Natural killer cell (primary cell): ENCODE results near the gene PCK1. TPM values are rescaled to one million over a fixed set of nuclear protein-coding genes. Genes with fewer than 3 reads are reported as not detected.

Source experiments
- ATAC-seq, 3 donors: fragments of 150-1000 bp in 2 of 3; fragments of 200-7000 bp in 1 of 3; cut with Tn5 transposase; 1 replicate in 1 of 3; 2 replicates in 2 of 3; pipeline ENCODE4 v1.10.0; 2021; ENCODE audit warnings: mild to moderate bottlenecking in 2 of 3, moderate library complexity in 2 of 3
- DNase-seq, 2 donors: peaks; one replicate each; pipeline versions ENCODE4 v3.0.0 to v3.0.0-alpha.2; 2013 to 2021; ENCODE audit warnings: mixed read lengths in 1 of 2
- H3K27ac ChIP-seq: one replicate; pipeline ENCODE4 v1.5.1; 2013; ENCODE audit warnings: mild to moderate bottlenecking, low read length
- H3K27me3 ChIP-seq: one replicate; pipeline ENCODE4 v1.6.1; 2013; ENCODE audit warnings: low read length; ENCODE audit not compliant: control insufficient read depth, insufficient read depth
- H3K36me3 ChIP-seq: one replicate; pipeline ENCODE4 v1.6.1; 2013; ENCODE audit warnings: low read length; ENCODE audit not compliant: control insufficient read depth, insufficient read depth
- H3K4me1 ChIP-seq: one replicate; pipeline ENCODE4 v1.6.1; 2013; ENCODE audit warnings: low read length; ENCODE audit not compliant: control insufficient read depth, insufficient read depth
- H3K4me3 ChIP-seq: one replicate; pipeline ENCODE4 v1.5.1; 2013; ENCODE audit warnings: low read length
- H3K9me3 ChIP-seq: one replicate; pipeline ENCODE4 v1.6.1; 2013; ENCODE audit warnings: low read length; ENCODE audit not compliant: control insufficient read depth, insufficient read depth
- H3K27ac Mint-ChIP-seq, 2 donors: one replicate each; pipeline ENCODE4 v1.8.0; 2022; ENCODE audit warnings: mild to moderate bottlenecking in 2 of 2, mixed read lengths in 2 of 2, moderate library complexity in 1 of 2
- H3K27me3 Mint-ChIP-seq, 2 donors: one replicate each; pipeline ENCODE4 v1.8.0; 2022; ENCODE audit warnings: low read depth in 2 of 2, mixed read lengths in 2 of 2
- H3K36me3 Mint-ChIP-seq: one replicate; pipeline ENCODE4 v1.8.0; 2022; ENCODE audit warnings: mixed read lengths
- H3K4me1 Mint-ChIP-seq, 2 donors: one replicate each; pipeline ENCODE4 v1.8.0; 2022; ENCODE audit warnings: mixed read lengths in 2 of 2
- H3K4me3 Mint-ChIP-seq: one replicate; pipeline ENCODE4 v1.8.0; 2022; ENCODE audit warnings: mild to moderate bottlenecking, moderate library complexity, mixed read lengths
- H3K9me3 Mint-ChIP-seq, 2 donors: one replicate each; pipeline ENCODE4 v1.8.0; 2022; ENCODE audit warnings: mixed read lengths in 2 of 2
- WGBS: methylation state at CpG from one replicate; pipeline ENCODE4 v1.1.7; 2013; ENCODE audit warnings: missing lambda C conversion rate; ENCODE audit not compliant: insufficient coverage; 5-methylcytosine and 5-hydroxymethylcytosine counted together
- intact Hi-C: fragments of 100-400 bp; cut with micrococcal nuclease; formaldehyde crosslinking; loops from one replicate; pipeline ENCODE4 v1.14.2; 2022
- total RNA-seq, 4 donors: library from RNA; stranded (reverse); fragments of 120-200 nt in 1 of 4; gene quantifications; one replicate each; pipeline versions ENCODE4 v1.2.3 to v1.2.4, GENCODE V29; 2013 to 2022
- TF ChIP-seq, protein P1 (sequence below): fragments of 200-600 bp; IDR thresholded peaks from one replicate; pipeline ENCODE4 v1.8.0; 2022; ENCODE audit warnings: antibody characterized with exemption

The PCK1 gene
- total RNA-seq, 3 donors from 2014 or later (not counting 1 experiment from before 2014, with no cell fraction given), result not detected

DNA sequence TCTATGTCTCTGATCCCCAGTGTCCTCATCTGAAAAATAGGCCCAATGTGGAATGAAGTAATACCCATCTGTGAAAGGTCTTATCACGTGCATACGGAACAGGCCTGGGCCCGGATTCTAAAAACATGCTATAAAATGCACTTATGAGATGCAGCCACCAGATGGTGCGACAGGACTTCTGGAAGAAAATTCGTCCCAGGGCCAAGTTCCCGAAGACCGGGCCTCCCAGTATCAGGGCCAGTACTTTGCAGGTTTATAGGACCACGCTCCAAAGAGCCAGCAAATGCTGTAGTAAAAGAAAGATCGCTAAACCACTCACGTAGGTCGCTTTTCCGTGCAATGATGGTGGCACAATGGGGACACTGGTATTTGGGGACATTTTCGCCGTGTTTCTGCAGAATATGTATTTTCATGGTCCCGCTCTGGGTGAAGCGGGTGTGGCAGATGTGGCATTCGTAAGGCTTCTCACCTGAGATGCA lies 46.6 kb upstream of the PCK1 start:
- Histone ChIP-seq H3K36me3 (no peaks in the 10 kb centered on the region), H3K4me3 (no peak overlapping the region), H3K9me3 (no peaks in the 10 kb centered on the region), H3K27ac (no peak overlapping the region), H3K27me3 (no peaks in the 10 kb centered on the region), H3K4me1 (no peaks in the 10 kb centered on the region)
- Mint-ChIP-seq H3K36me3 (no peaks in the 10 kb centered on the region), H3K4me3 (no peak overlapping the region), H3K27ac (no peak overlapping the region), H3K4me1 (no peaks in the 10 kb centered on the region), H3K27me3 (peaks cover 11% of the 10 kb centered on the region in 2 donors), H3K9me3 (no peaks in the 10 kb centered on the region)
- intact Hi-C loops, result loop anchor here (1.0 to 5.0 kb wide), 2 partner anchors 80 to 693 kb away; no protein-coding TSS in a partner anchor
- ATAC-seq, result peak in 1 of 3 donors; percentile 52
- TF ChIP-seq, protein P1, sequence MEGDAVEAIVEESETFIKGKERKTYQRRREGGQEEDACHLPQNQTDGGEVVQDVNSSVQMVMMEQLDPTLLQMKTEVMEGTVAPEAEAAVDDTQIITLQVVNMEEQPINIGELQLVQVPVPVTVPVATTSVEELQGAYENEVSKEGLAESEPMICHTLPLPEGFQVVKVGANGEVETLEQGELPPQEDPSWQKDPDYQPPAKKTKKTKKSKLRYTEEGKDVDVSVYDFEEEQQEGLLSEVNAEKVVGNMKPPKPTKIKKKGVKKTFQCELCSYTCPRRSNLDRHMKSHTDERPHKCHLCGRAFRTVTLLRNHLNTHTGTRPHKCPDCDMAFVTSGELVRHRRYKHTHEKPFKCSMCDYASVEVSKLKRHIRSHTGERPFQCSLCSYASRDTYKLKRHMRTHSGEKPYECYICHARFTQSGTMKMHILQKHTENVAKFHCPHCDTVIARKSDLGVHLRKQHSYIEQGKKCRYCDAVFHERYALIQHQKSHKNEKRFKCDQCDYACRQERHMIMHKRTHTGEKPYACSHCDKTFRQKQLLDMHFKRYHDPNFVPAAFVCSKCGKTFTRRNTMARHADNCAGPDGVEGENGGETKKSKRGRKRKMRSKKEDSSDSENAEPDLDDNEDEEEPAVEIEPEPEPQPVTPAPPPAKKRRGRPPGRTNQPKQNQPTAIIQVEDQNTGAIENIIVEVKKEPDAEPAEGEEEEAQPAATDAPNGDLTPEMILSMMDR, result peak; percentile 36
- peak in 1 of 2 donors; percentile 61 for DNase-seq
- WGBS, result 51% methylated on average over 17 of the region's 17 CpGs

DNA sequence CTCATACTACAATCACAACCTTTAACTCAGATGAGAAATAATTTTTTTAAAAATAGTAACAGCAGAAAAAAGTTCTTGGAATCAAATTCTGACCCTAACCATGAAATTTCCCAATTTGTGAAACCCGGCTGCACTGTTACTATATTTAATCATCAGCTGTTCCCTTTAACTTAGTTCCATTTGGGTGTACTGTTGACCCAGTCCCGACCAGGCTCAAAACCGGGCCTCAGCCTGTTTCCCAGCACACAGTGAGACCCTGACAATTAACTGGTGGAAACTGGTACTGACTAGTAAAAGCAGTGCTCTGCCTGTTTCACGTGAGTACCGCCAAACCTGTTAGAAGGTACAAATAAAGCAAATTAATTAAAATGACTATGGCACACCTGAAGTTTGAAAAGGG lies 43.0 kb upstream of the PCK1 start:
- TF ChIP-seq, protein P1, result no peak
- no peaks in the 10 kb centered on the region for H3K36me3 ChIP-seq
- H3K4me3 ChIP-seq, result no peak overlapping the region
- intact Hi-C loops, result no loop called here
- DNase-seq (no peak), ATAC-seq (no peak)
- no peak overlapping the region for H3K4me3 Mint-ChIP-seq
- H3K27ac ChIP-seq, result no peak overlapping the region
- no peaks in the 10 kb centered on the region for H3K4me1 Mint-ChIP-seq
- no peaks in the 10 kb centered on the region for H3K36me3 Mint-ChIP-seq
- H3K27me3 Mint-ChIP-seq, result peaks cover 4 to 5% of the 10 kb centered on the region in 2 donors
- no peaks in the 10 kb centered on the region for H3K9me3 Mint-ChIP-seq
- no peaks in the 10 kb centered on the region for H3K4me1 ChIP-seq
- no peaks in the 10 kb centered on the region for H3K27me3 ChIP-seq
- H3K9me3 ChIP-seq, result no peaks in the 10 kb centered on the region
- 89% methylated on average over 5 of the region's 5 CpGs for WGBS
- no peak overlapping the region for H3K27ac Mint-ChIP-seq

DNA sequence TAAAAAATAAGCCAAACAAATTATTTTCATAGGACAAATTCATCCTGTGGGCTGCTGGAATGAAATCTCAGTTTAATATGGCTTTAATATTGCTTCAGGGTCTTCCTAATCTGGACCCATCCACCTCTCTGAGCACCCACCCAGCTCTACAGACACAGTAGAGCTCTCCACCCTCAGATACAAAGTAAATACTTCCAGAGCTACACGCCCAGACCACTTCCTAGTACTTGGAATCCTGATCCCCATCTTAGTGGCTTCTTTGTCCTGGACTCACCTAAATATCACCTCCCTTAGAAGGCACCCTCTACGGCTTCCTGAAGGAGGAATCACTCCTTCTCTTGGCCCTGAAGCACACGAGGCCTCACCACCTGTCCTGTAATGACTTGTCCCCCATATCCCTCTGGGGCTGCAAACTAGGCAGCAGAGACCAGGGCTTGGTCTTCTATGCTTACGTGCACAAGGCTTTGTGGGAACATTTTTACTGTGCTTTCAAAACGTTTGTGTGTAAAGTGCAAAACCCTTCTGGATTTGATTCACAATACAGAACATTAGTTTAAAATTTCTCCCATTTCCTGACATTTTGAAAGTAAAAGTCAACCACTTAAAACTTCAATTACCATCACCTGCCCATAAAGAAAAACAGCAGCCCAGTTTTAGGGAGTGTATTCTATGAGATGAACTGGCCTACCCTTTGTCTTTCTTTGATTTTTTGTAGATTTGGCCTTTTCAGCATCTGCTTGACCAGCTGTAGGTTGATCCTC lies 38.4 kb upstream of the PCK1 start:
- TF ChIP-seq, protein P1, result no peak
- Histone ChIP-seq H3K27ac (no peak overlapping the region), H3K27me3 (no peaks in the 10 kb centered on the region), H3K36me3 (no peaks in the 10 kb centered on the region), H3K4me1 (no peaks in the 10 kb centered on the region), H3K4me3 (no peak overlapping the region), H3K9me3 (no peaks in the 10 kb centered on the region)
- H3K9me3 Mint-ChIP-seq, result no peaks in the 10 kb centered on the region
- H3K4me1 Mint-ChIP-seq, result no peaks in the 10 kb centered on the region
- ATAC-seq, result no peak
- intact Hi-C loops, result no loop called here
- H3K36me3 Mint-ChIP-seq, result no peaks in the 10 kb centered on the region
- no peaks in the 10 kb centered on the region for H3K27me3 Mint-ChIP-seq
- WGBS, result 58% methylated on average over 5 of the region's 5 CpGs
- DNase-seq, result no peak
- no peak overlapping the region for H3K27ac Mint-ChIP-seq
- no peak overlapping the region for H3K4me3 Mint-ChIP-seq
